HL-60/S4 treated with phorbol 12-myristate 13-acetate at 8.2 ng/mL for 4 days and 3 days (cell line): Measurements from ENCODE around the gene HERC5.

ENCODE experiments used
- in situ Hi-C: fragments of 300-500 bp; cut with MboI; formaldehyde crosslinking; loops from 2 replicates; pipeline ENCODE4 v1.15.0; 2022; ENCODE audit warnings: low sequenced_read_pairs

The HERC5 gene

GRCh38 chr4:88517825-88518224, 60.9 kb downstream of the HERC5 start:
- in situ Hi-C loops: loop anchor here (10.0 to 25.0 kb wide), 2 partner anchors 303 to 481 kb away; no protein-coding TSS in a partner anchor

DNA sequence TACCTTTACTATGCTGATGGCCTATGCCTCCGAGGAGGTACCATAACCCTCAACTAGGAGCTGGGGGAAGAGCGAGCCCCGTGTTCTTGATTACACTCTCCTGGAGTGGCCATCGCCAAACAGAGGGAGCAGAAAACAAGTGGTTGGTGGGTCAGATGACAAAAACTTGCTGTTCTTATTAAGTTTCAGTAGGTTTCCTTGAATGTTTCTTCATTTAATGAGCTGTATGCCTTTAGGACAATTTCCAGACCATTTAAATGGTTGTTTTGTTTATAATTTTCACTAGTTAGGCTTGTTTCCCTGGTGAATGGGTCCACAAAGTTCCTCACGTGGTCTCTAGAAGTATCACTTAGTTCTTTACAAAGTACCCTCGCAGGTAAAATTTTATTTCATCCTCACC, 62.0 kb downstream of the HERC5 start:
- in situ Hi-C loops: loop anchor here (10.0 to 25.0 kb wide), 2 partner anchors 304 to 482 kb away; no protein-coding TSS in a partner anchor

- in situ Hi-C loops: loop anchor here (25.0 kb wide), 1 partner anchor 486 kb away; no protein-coding TSS in a partner anchor
These were observed 65.9 kb downstream of the HERC5 start for GRCh38 chr4:88522702-88523324.

- in situ Hi-C loops: loop anchor here (25.0 kb wide), 1 partner anchor 486 kb away; no protein-coding TSS in a partner anchor
These were observed 66.6 kb downstream of the HERC5 start, which contains the start of gene PYURF for GRCh38 chr4:88523325-88524129. Gene PYURF, minus strand, starts transcription at chr4:88523776. Its CDS starts 76 bp downstream, at chr4:88523700.

GRCh38 chr4:88524171-88524570, 67.3 kb downstream of the HERC5 start:
- in situ Hi-C loops: loop anchor here (25.0 kb wide), 1 partner anchor 487 kb away; no protein-coding TSS in a partner anchor

DNA sequence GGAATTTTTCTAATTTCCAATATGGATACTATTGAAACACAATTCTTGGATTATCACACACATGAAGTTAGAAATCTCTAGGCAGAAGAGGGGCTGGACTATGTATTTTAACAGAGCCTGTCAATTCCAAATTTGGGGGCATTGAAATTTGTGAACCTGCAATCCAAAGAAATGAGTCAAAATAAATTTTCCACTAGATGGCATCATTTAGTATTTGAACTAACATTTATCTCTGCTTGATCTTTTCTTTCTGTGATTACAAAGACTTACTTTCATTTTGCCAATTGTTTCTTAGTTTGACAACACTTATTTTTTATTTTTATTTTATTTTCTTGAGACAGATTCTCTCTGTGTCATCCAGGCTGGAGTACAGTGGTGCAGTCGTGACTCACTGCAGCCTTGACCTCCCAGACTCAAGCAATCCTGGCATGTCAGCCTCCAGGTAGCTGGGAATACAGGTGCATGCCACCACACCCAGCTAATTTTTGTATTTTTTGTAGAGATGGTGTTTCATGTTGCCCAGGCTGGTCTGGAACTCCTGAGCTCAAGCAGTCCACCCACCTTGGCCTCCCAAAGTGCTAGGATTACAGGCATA, 69.4 kb downstream of the HERC5 start:
- in situ Hi-C loops: loop anchor here (25.0 kb wide), 1 partner anchor 486 kb away; no protein-coding TSS in a partner anchor

DNA sequence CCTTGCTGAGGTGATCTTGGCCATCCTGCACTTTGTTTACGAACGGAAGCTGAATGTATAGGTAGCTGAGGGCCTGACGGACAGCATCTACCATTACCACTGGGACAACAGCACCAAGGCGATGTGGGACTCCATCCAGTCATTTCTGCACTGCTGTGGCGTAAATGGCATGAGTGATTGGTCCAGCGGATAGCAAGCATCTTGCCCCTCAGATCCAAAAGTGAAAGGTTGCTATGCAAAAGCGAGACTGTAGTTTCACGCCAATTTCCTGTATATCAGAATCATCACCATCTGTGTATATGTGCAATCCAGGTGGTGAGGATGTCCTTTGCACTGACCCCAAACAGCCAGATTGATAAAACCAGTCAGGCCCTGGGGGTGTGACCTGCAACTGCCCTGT, 70.9 kb downstream of the HERC5 start:
- in situ Hi-C loops: loop anchor here (25.0 kb wide), 1 partner anchor 485 kb away; no protein-coding TSS in a partner anchor

- in situ Hi-C loops: loop anchor here (25.0 kb wide), 1 partner anchor 483 kb away; no protein-coding TSS in a partner anchor
These were observed 71.9 kb downstream of the HERC5 start for GRCh38 chr4:88528861-88529260.

DNA sequence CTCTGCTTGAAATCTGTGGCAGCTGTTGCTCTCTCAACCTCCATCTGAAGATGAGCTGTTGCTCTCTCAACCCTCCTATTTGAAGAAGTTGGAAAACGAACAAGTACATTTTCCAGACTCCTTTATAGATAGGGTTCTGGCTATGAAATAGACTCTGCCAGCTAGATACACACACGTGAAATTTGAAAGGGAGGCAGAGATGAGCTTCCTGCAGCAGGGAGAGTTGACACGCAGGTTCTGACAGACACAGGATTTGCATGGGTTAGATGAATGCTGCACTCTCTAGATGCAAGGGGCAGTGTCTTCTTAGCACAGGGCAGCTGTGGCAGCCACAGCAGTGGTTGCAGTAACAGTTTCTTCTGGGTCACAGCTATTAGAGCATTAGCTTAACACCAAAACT, 74.6 kb downstream of the HERC5 start:
- in situ Hi-C loops: loop anchor here (25.0 kb wide), 1 partner anchor 481 kb away; no protein-coding TSS in a partner anchor

GRCh38 chr4:88533088-88533790, 76.3 kb downstream of the HERC5 start:
- in situ Hi-C loops: loop anchor here (25.0 kb wide), 1 partner anchor 479 kb away; no protein-coding TSS in a partner anchor

- in situ Hi-C loops: loop anchor here (25.0 kb wide), 1 partner anchor 478 kb away; no protein-coding TSS in a partner anchor
These were observed 77.2 kb downstream of the HERC5 start for GRCh38 chr4:88533937-88534750.

DNA sequence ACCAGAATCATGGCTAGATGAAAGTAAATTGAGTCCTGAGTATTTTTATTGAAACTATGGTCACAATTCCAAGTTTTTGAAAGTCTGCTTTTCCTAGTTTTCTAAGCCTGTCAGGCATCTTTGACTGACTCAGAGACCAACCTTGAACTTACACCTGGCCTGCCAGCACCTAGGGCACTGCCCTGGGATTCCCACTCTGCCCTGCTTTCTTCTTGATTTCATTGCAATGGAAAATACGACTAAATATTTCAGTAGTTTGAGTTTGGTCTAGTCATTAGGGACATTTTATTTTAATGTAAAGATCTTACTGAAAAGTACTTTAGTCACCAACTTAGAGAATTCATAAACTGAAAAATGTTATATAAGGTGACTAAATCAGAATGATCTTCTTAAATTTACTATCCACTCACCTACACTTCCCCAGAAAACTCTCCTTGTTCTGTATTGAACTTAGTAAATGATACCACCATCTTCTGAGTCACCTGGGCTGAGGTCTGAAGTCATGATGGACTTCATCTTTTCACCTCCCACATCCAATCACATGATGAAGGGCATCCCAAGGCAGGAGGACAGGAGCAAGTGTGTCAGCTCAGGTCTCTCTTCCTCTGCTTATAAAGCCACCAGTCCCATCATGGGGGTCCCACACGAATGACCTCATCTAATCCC, 78.3 kb downstream of the HERC5 start:
- in situ Hi-C loops: loop anchor here (25.0 kb wide), 1 partner anchor 477 kb away; no protein-coding TSS in a partner anchor

DNA sequence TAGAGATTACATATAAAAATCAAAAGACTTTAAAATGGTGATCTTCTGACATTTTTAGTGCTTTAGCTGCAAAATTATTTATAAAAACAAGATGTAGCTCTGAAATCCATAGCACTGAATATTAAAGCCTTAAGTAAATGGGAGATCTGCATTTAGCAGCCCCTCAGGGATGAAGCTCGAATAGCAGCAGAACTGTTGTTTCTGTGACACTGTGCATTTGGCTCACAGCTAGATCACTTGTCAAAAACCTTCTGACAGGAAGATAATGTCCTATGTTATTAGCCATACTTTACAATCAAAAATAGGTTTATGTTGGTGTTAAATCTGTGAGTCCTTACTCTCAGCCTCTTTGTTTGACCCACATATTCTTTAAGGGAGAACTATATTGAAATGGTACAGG, 80.8 kb downstream of the HERC5 start:
- in situ Hi-C loops: loop anchor here (25.0 kb wide), 1 partner anchor 475 kb away; no protein-coding TSS in a partner anchor

DNA sequence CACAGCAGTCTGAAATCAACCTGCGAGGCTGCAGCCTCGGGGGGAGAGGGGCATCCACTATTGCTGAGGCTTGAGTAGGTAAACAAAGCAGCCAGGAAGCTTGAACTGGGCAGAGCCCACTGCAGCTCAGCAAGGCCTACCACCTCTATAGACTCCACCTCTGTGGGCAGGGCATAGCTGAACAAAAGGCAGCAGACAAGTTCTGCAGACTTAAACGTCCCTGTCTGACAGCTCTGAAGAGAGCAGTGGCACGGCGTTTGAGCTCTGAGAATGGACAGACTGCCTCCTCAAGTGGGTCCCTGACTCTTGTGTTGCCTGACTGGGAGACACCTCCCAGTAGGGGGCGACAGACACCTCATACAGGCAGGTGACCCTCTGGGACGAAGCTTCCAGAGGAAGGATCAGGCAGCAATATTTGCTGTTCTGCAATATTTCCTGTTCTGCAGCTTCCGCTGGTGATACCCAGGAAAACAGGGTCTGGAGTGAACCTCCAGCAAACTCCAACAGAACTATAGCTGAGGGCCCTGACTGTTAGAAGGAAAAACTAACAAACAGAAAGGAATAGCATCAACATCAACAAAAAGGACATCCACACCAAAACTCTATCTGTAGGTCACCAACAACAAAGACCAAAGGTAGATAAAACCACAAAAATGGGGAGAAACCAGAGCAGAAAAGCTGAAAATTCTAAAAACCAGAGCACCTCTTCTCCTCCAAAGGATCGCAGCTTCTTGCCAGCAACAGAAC, 82.6 kb downstream of the HERC5 start:
- in situ Hi-C loops: loop anchor here (25.0 kb wide), 1 partner anchor 473 kb away; no protein-coding TSS in a partner anchor

GRCh38 chr4:88549815-88550214, 92.9 kb downstream of the HERC5 start:
- in situ Hi-C loops: loop anchor here (25.0 kb wide), 1 partner anchor 462 kb away; no protein-coding TSS in a partner anchor
